H1 (cell line): ENCODE measurements around the gene VWA2.

Source experiments
- CREB1 ChIP-seq: IDR thresholded peaks from 2 replicates; pipeline ENCODE4 v1.6.1; 2012; ENCODE audit warnings: inconsistent platforms
- EZH2 ChIP-seq: fragments of 200-600 bp; sonication (generic); IDR thresholded peaks from 2 replicates; pipeline ENCODE4 v1.7.1; 2012; ENCODE audit warnings: low read depth, mild to moderate bottlenecking, moderate library complexity, low read length, inconsistent platforms; ENCODE audit not compliant: severe bottlenecking
- MAFK ChIP-seq: IDR thresholded peaks from 2 replicates; pipeline ENCODE4 v1.6.1; 2012; ENCODE audit warnings: low read depth, mild to moderate bottlenecking, improper control_type of control experiment, low read length
- POLR2AphosphoS5 ChIP-seq: IDR thresholded peaks from 2 replicates; pipeline ENCODE4 v1.6.1; 2011; ENCODE audit warnings: low read depth, low read length
- RNF2 ChIP-seq: fragments of 200-900, 300-1000 bp; sonication (generic); IDR thresholded peaks from 2 replicates; pipeline ENCODE4 v1.7.1; 2016; ENCODE audit warnings: borderline replicate concordance, low read depth, mild to moderate bottlenecking, antibody characterized with exemption, low read length; ENCODE audit not compliant: poor library complexity, severe bottlenecking; ENCODE audit errors: missing control alignments
- RXRA ChIP-seq: IDR thresholded peaks from 2 replicates; pipeline ENCODE4 v1.6.1; 2011; ENCODE audit warnings: low read depth, mild to moderate bottlenecking, low read length, moderate library complexity; ENCODE audit not compliant: insufficient read depth
- TAF1 ChIP-seq: IDR thresholded peaks from 2 replicates; pipeline ENCODE4 v1.6.1; 2011; ENCODE audit warnings: mild to moderate bottlenecking, low read depth, low read length
- TF ChIP-seq, protein P1 (sequence below): IDR thresholded peaks from 2 replicates; pipeline ENCODE4 v1.6.1; 2012; ENCODE audit warnings: low read length, inconsistent platforms

DNA sequence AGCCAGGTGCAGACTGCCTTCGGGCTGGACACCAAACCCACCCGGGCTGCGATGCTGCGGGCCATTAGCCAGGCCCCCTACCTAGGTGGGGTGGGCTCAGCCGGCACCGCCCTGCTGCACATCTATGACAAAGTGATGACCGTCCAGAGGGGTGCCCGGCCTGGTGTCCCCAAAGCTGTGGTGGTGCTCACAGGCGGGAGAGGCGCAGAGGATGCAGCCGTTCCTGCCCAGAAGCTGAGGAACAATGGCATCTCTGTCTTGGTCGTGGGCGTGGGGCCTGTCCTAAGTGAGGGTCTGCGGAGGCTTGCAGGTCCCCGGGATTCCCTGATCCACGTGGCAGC, 50.0 kb downstream of the VWA2 start:
- TF ChIP-seq POLR2AphosphoS5, result no peak
- no peak for TF ChIP-seq MAFK
- no peak for TF ChIP-seq EZH2
- TF ChIP-seq RXRA, result no peak
- TF ChIP-seq CREB1, result no peak
- no peak for TF ChIP-seq TAF1
- TF ChIP-seq RNF2, result no peak
- TF ChIP-seq, protein P1, sequence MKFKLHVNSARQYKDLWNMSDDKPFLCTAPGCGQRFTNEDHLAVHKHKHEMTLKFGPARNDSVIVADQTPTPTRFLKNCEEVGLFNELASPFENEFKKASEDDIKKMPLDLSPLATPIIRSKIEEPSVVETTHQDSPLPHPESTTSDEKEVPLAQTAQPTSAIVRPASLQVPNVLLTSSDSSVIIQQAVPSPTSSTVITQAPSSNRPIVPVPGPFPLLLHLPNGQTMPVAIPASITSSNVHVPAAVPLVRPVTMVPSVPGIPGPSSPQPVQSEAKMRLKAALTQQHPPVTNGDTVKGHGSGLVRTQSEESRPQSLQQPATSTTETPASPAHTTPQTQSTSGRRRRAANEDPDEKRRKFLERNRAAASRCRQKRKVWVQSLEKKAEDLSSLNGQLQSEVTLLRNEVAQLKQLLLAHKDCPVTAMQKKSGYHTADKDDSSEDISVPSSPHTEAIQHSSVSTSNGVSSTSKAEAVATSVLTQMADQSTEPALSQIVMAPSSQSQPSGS, result no peak
